ENCODE results near the gene AFF3. TPM values are rescaled to one million over a fixed set of nuclear protein-coding genes. Genes with fewer than 3 reads are reported as not detected.
"Not testable (repeated sequence)": the region's sequence is repeated elsewhere in the genome, so short reads cannot be mapped to it uniquely, and the experiment has no call there.

Gene AFF3
- total RNA-seq, 1 donor from 2014 or later = 5.7 TPM

- Mint-ChIP-seq H3K27me3 (peaks cover 9% of the 10 kb centered on the region), H3K4me3 (no peak overlapping the region), H3K36me3 (ENCODE audit: low read depth) (no peaks in the 10 kb centered on the region), H3K27ac (no peak overlapping the region), H3K9me3 (no peaks in the 10 kb centered on the region), H3K4me1 (no peaks in the 10 kb centered on the region)
- DNase-seq = no peak
- intact Hi-C loops (cut with micrococcal nuclease) = no loop called here
Observed at GRCh38 chr2:99512181-99512591, 630.2 kb downstream of the AFF3 start.

GRCh38 chr2:99509387-99509786 is 633.0 kb downstream of the AFF3 start:
- DNase-seq = no peak
- Mint-ChIP-seq H3K27ac (no peak overlapping the region), H3K4me1 (no peaks in the 10 kb centered on the region), H3K36me3 (ENCODE audit: low read depth) (no peaks in the 10 kb centered on the region), H3K9me3 (no peaks in the 10 kb centered on the region), H3K4me3 (no peak overlapping the region), H3K27me3 (peaks cover 1% of the 10 kb centered on the region)
- intact Hi-C loops (cut with micrococcal nuclease) = no loop called here

GRCh38 chr2:99507937-99508818 is 634.2 kb downstream of the AFF3 start:
- DNase-seq = no peak
- Mint-ChIP-seq H3K9me3 (no peaks in the 10 kb centered on the region), H3K4me3 (no peak overlapping the region), H3K4me1 (peaks cover 6% of the 10 kb centered on the region), H3K27me3 (peaks cover 1% of the 10 kb centered on the region), H3K36me3 (ENCODE audit: low read depth) (no peaks in the 10 kb centered on the region), H3K27ac (no peak overlapping the region)
- intact Hi-C loops (cut with micrococcal nuclease) = no loop called here

GRCh38 chr2:99504844-99505584 is 637.4 kb downstream of the AFF3 start:
- H3K27me3 Mint-ChIP-seq = peaks cover 4% of the 10 kb centered on the region
- no peak overlapping the region for H3K4me3 Mint-ChIP-seq
- intact Hi-C loops (cut with micrococcal nuclease) = no loop called here
- peaks cover 6% of the 10 kb centered on the region for H3K4me1 Mint-ChIP-seq
- no peak overlapping the region for H3K27ac Mint-ChIP-seq
- no peak for DNase-seq
- no peaks in the 10 kb centered on the region for H3K9me3 Mint-ChIP-seq
- H3K36me3 Mint-ChIP-seq (ENCODE audit: low read depth) = no peaks in the 10 kb centered on the region

- H3K4me3 Mint-ChIP-seq; H3K9me3 Mint-ChIP-seq; H3K27ac Mint-ChIP-seq; H3K36me3 Mint-ChIP-seq (ENCODE audit: low read depth); DNase-seq; intact Hi-C loops (cut with micrococcal nuclease); H3K4me1 Mint-ChIP-seq: not testable (repeated sequence)
- H3K27me3 Mint-ChIP-seq = peaks cover 12% of the 10 kb centered on the region
Observed at GRCh38 chr2:99503662-99504416, 638.6 kb downstream of the AFF3 start.

- H3K27ac Mint-ChIP-seq = no peak overlapping the region
- no peaks in the 10 kb centered on the region for H3K36me3 Mint-ChIP-seq (ENCODE audit: low read depth)
- H3K9me3 Mint-ChIP-seq = no peaks in the 10 kb centered on the region
- intact Hi-C loops (cut with micrococcal nuclease) = no loop called here
- DNase-seq = no peak
- peaks cover 5% of the 10 kb centered on the region for H3K4me1 Mint-ChIP-seq
- H3K27me3 Mint-ChIP-seq = peaks cover 17% of the 10 kb centered on the region
- no peak overlapping the region for H3K4me3 Mint-ChIP-seq
Observed at GRCh38 chr2:99496021-99496420, 646.4 kb downstream of the AFF3 start.

Other genes with a start within 250 kb of the AFF3 start
- 0.23 and 0.28 TPM in 2 replicates for gene LONRF2, start 179.9 kb upstream of the AFF3 start, total RNA-seq